Body of pancreas (tissue), 4 donors: Measurements from ENCODE around the gene CEP120.

Source experiments
- POLR2A ChIP-seq, 3 donors: fragments of 450-650 bp; IDR thresholded peaks; one replicate each; pipeline ENCODE4 v1.6.1; 2016; ENCODE audit warnings: antibody characterized with exemption in 3 of 3, mild to moderate bottlenecking in 2 of 3
- TF ChIP-seq, protein P1 (sequence below), 7 experiments: fragments of 450-650 bp in 4 of 7; fragments of 200-600 bp in 3 of 7; sonication (generic) in 3 of 7; IDR thresholded peaks; one replicate each; pipeline ENCODE4 v1.5.1; 2016 to 2019; ENCODE audit warnings: antibody characterized with exemption in 7 of 7

DNA sequence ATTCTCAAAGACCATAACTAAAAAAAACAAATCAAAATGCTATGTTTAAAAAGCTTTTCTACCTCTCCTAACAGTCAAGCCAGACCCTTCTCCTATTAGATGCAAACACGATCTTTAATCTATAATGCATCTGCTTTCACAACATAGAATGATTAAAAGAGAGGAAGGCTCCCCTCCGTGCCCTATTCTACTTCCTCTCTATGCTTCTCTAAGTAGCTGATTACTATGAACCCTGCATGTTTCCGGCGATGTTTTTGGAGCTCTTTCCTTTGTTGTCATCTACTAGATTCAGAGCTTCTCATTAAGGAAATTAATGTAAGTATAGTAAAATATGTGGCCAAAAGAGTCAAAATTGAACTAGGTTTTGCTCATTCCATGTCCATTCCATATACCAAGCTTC is 29.2 kb upstream of the CEP120 start:
- TF ChIP-seq, protein P1, sequence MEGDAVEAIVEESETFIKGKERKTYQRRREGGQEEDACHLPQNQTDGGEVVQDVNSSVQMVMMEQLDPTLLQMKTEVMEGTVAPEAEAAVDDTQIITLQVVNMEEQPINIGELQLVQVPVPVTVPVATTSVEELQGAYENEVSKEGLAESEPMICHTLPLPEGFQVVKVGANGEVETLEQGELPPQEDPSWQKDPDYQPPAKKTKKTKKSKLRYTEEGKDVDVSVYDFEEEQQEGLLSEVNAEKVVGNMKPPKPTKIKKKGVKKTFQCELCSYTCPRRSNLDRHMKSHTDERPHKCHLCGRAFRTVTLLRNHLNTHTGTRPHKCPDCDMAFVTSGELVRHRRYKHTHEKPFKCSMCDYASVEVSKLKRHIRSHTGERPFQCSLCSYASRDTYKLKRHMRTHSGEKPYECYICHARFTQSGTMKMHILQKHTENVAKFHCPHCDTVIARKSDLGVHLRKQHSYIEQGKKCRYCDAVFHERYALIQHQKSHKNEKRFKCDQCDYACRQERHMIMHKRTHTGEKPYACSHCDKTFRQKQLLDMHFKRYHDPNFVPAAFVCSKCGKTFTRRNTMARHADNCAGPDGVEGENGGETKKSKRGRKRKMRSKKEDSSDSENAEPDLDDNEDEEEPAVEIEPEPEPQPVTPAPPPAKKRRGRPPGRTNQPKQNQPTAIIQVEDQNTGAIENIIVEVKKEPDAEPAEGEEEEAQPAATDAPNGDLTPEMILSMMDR (IDR thresholded peaks at IDR 0.05): no peak
- no peak for TF ChIP-seq POLR2A (IDR thresholded peaks at IDR 0.05)
